CD8-positive, alpha-beta memory T cell (primary cell): ENCODE data around the gene VEGFC. TPM values are rescaled to one million over a fixed set of nuclear protein-coding genes. Genes with fewer than 3 reads are reported as not detected.

ENCODE experiments used
- CTCF ChIA-PET: fragments of 350-600 bp; sonication (Branson Sonifier 250); formaldehyde crosslinking; loops from one replicate; lab custom pipeline; 2021; ENCODE audit warnings: antibody characterized with exemption; lab: Charles Lee
- POLR2A ChIA-PET: fragments of 350-600 bp; sonication (Branson Sonifier 250); formaldehyde crosslinking; loops from one replicate; lab custom pipeline; 2021; ENCODE audit warnings: antibody characterized with exemption; lab: Charles Lee
- DNase-seq, 5 donors: peaks; one replicate each; pipeline versions ENCODE4 v3.0.0 to v3.0.0-alpha.2; 2020 to 2022; ENCODE audit warnings: mixed read lengths in 1 of 5
- H3K27ac ChIP-seq: one replicate; pipeline ENCODE4 v1.7.0; 2013; ENCODE audit warnings: low read depth, mild to moderate bottlenecking, low read length, moderate library complexity
- H3K27me3 ChIP-seq: 2 replicates; pipeline ENCODE4 v1.7.0; 2013; ENCODE audit warnings: low read length, mild to moderate bottlenecking; ENCODE audit not compliant: insufficient read depth, poor library complexity, severe bottlenecking
- H3K36me3 ChIP-seq: 2 replicates; pipeline ENCODE4 v1.7.0; 2013; ENCODE audit warnings: mild to moderate bottlenecking, low read length, moderate library complexity; ENCODE audit not compliant: insufficient read depth
- H3K4me1 ChIP-seq: 2 replicates; pipeline ENCODE4 v1.7.0; 2013; ENCODE audit warnings: mild to moderate bottlenecking, low read length, moderate library complexity; ENCODE audit not compliant: insufficient read depth
- H3K4me3 ChIP-seq: 2 replicates; pipeline ENCODE4 v1.7.0; 2013; ENCODE audit warnings: mild to moderate bottlenecking, low read length
- H3K9me3 ChIP-seq: 2 replicates; pipeline ENCODE4 v1.7.0; 2013; ENCODE audit warnings: mild to moderate bottlenecking, low read length
- H3K27ac Mint-ChIP-seq, 8 donors: one replicate each; pipeline ENCODE4 v1.8.0; 2020 to 2021; ENCODE audit warnings: mixed read lengths in 8 of 8, mild to moderate bottlenecking in 6 of 8, inconsistent platforms in 3 of 8, moderate library complexity in 3 of 8
- H3K27me3 Mint-ChIP-seq, 2 donors: one replicate each; pipeline ENCODE4 v1.8.0; 2020 to 2021; ENCODE audit warnings: mixed read lengths in 2 of 2, mild to moderate bottlenecking in 1 of 2, moderate library complexity in 1 of 2
- H3K36me3 Mint-ChIP-seq, 3 donors: one replicate each; pipeline ENCODE4 v1.8.0; 2020 to 2021; ENCODE audit warnings: mixed read lengths in 3 of 3, inconsistent platforms in 1 of 3, mild to moderate bottlenecking in 1 of 3
- H3K4me1 Mint-ChIP-seq, 3 donors: one replicate each; pipeline ENCODE4 v1.8.0; 2020 to 2021; ENCODE audit warnings: mixed read lengths in 3 of 3, inconsistent platforms in 1 of 3, mild to moderate bottlenecking in 1 of 3
- H3K4me3 Mint-ChIP-seq, 7 donors: one replicate each; pipeline ENCODE4 v1.8.0; 2020 to 2021; ENCODE audit warnings: mixed read lengths in 7 of 7, mild to moderate bottlenecking in 6 of 7, moderate library complexity in 4 of 7, inconsistent platforms in 2 of 7
- H3K9me3 Mint-ChIP-seq, 5 donors: one replicate each; pipeline ENCODE4 v1.8.0; 2020 to 2022; ENCODE audit warnings: mixed read lengths in 5 of 5, mild to moderate bottlenecking in 3 of 5, moderate library complexity in 2 of 5, inconsistent platforms in 1 of 5
- polyA plus RNA-seq: library from polyadenylated mRNA; unstranded; fragments of 300-500 nt; fragmentation: Illumina TruSeq; gene quantifications from one replicate; pipeline ENCODE4 v1.2.3, GENCODE V29; 2021
- total RNA-seq, 2 experiments: library from RNA; stranded (reverse); gene quantifications; one replicate each; pipeline ENCODE4 v1.2.3, GENCODE V29; 2021

The VEGFC gene
- total and polyA plus RNA-seq, 3 experiments from 2014 or later, result not detected

DNA sequence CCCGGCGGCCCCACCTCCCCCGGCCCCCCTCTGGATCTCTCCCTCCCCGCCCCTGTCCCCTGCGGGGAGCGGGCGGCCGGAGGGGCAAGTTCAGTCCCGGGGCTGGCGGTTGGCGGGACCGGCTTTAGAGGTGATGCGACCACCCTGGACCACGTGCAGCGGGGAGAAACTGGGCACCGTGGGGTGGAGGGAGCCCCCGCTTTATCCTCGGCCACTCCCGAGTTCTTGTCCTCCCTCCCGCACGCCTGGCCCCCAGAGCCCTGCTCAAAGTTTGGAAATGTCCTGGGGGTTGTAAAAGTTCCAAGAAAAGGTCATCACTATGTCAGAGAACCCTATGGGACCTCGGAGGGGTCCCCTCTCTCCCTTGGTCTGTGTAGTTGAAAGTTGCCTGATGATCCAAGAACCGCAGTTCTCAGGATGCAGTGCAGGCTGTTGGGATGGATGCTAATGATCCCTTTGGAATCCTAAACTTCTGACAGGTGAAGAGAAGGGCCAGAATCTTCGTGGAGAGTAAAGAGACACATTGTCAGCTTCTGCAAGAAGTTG lies 411 bp upstream of the VEGFC start:
- no peak overlapping the region for H3K4me3 ChIP-seq
- peaks cover 4 to 14% (median 5%) of the 10 kb centered on the region in 3 donors for H3K4me1 Mint-ChIP-seq

DNA sequence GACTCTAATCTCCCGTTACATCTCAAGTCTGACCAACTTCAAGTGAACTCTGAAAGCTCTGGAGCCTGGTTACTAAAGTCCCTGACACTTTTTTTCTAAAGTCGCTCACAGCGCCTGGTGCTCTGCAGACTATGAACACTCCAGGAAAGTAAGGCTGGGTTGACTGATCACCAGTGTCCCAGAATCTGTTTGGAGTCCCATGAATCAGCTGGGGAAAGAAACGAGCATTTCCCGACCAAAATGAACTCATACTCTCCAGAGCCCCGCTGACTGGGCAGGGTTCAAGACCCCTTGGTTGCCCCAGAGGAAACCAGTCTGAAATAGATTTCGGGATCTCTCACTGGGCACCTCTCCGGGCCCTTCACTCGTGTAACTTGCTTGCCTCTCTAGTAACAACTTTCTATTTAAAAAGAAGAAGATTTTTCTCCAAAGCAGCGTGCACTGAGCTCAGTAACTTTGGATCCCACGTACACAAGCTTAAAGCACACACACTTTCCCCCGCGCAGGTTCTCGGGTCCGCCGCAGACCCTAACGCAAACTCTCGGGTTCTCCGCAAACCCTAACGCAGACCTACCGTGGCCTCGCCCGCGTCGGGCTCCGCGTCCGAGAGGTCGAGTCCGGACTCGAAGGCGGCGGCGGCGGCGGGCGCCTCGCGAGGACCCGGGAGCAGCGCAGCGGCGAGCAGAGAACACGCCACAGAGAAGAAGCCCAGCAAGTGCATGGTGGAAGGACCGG lies 964 bp downstream of the VEGFC start:
- ChIA-PET POLR2A (no interaction called here), CTCF (no interaction called here)
- Histone ChIP-seq H3K27ac (no peak overlapping the region), H3K27me3 (peaks cover 5% of the 10 kb centered on the region), H3K36me3 (no peaks in the 10 kb centered on the region), H3K9me3 (no peaks in the 10 kb centered on the region), H3K4me1 (no peaks in the 10 kb centered on the region), H3K4me3 (no peak overlapping the region)
- peaks cover 23 to 42% of the 10 kb centered on the region in 2 donors for H3K27me3 Mint-ChIP-seq
- H3K4me1 Mint-ChIP-seq, result peaks cover 4 to 14% (median 5%) of the 10 kb centered on the region in 3 donors
- H3K27ac Mint-ChIP-seq, result no peak overlapping the region
- H3K36me3 Mint-ChIP-seq, result no peaks in the 10 kb centered on the region
- H3K4me3 Mint-ChIP-seq, result peak overlapping the region in 1 of 7 donors; percentile 15
- DNase-seq, result no peak
- peaks cover 0 to 21% (median 10%) of the 10 kb centered on the region in 5 donors for H3K9me3 Mint-ChIP-seq

More for the DNA sequence above, 411 bp upstream of the VEGFC start:
- Mint-ChIP-seq H3K4me3 (peak overlapping the region in 5 of 7 donors; percentile 2 to 69 (median 63)), H3K9me3 (peaks cover 2 to 21% (median 10%) of the 10 kb centered on the region in 5 donors), H3K27ac (peak overlapping the region in 1 of 8 donors; percentile 40), H3K36me3 (no peaks in the 10 kb centered on the region), H3K27me3 (peaks cover 23 to 42% of the 10 kb centered on the region in 2 donors)
- Histone ChIP-seq H3K9me3 (no peaks in the 10 kb centered on the region), H3K27ac (no peak overlapping the region), H3K27me3 (peaks cover 5% of the 10 kb centered on the region), H3K4me1 (no peaks in the 10 kb centered on the region), H3K36me3 (no peaks in the 10 kb centered on the region)
- POLR2A ChIA-PET, result no interaction called here
- CTCF ChIA-PET, result no interaction called here
- DNase-seq, result no peak

DNA sequence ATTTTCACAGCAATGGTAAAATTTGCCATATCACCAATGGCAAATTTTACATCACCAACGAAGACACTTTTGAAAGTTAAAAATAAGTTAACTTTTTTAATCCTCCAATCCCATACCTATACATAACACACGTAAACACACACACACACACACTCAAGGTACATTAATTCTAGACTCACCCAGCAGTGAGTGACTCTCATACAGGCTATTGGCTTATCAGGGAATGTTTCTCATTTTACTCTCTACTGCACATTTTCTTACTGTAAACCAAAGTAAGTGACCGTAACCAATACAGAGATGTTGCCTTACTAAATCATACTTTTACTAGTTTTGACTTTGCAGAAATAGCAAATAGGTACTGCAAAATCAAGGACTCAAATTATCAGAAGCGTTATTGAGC lies 2.3 kb downstream of the VEGFC start:
- no peaks in the 10 kb centered on the region for H3K4me1 ChIP-seq
- no peaks in the 10 kb centered on the region for H3K9me3 ChIP-seq
- Mint-ChIP-seq H3K36me3 (no peaks in the 10 kb centered on the region), H3K9me3 (peaks cover 0 to 19% (median 10%) of the 10 kb centered on the region in 5 donors), H3K27me3 (peaks cover 22 to 41% of the 10 kb centered on the region in 2 donors), H3K27ac (no peak overlapping the region), H3K4me3 (no peak overlapping the region), H3K4me1 (peaks cover 4 to 14% (median 5%) of the 10 kb centered on the region in 3 donors)
- CTCF ChIA-PET, result no interaction called here
- no peak overlapping the region for H3K4me3 ChIP-seq
- H3K36me3 ChIP-seq, result no peaks in the 10 kb centered on the region
- H3K27me3 ChIP-seq, result peaks cover 5% of the 10 kb centered on the region
- DNase-seq, result no peak
- H3K27ac ChIP-seq, result no peak overlapping the region
- POLR2A ChIA-PET, result no interaction called here

GRCh38 chr4:176789955-176790354 lies 2.8 kb downstream of the VEGFC start:
- ChIA-PET CTCF (no interaction called here), POLR2A (no interaction called here)
- no peaks in the 10 kb centered on the region for H3K36me3 Mint-ChIP-seq
- H3K27ac Mint-ChIP-seq, result no peak overlapping the region
- peaks cover 4 to 14% (median 5%) of the 10 kb centered on the region in 3 donors for H3K4me1 Mint-ChIP-seq
- Histone ChIP-seq H3K36me3 (no peaks in the 10 kb centered on the region), H3K9me3 (no peaks in the 10 kb centered on the region), H3K27me3 (peaks cover 5% of the 10 kb centered on the region), H3K4me3 (no peak overlapping the region), H3K27ac (no peak overlapping the region), H3K4me1 (no peaks in the 10 kb centered on the region)
- peaks cover 22 to 39% of the 10 kb centered on the region in 2 donors for H3K27me3 Mint-ChIP-seq
- no peak for DNase-seq
- H3K4me3 Mint-ChIP-seq, result no peak overlapping the region
- peaks cover 0 to 16% (median 10%) of the 10 kb centered on the region in 5 donors for H3K9me3 Mint-ChIP-seq

DNA sequence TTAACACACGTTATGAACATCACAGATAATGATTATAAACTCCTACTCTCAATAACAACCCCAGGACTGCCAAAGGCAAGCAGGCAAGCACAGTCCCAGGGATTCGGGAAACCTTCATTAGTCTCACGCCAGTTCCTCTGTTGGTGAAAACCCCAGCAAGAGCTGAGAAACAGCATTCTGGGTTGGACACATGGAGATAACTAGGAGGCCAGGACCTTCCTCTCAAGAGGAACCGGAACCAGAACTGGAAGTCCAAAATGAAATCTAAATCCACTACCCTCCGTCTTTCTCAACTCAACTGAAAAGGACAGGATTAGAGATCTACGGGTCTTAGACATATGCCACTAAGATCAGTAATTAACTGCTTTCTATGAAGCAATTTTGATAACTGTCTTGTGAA lies 3.8 kb downstream of the VEGFC start:
- Histone ChIP-seq H3K4me1 (no peaks in the 10 kb centered on the region), H3K27me3 (peaks cover 5% of the 10 kb centered on the region), H3K36me3 (no peaks in the 10 kb centered on the region), H3K9me3 (no peaks in the 10 kb centered on the region), H3K27ac (no peak overlapping the region), H3K4me3 (no peak overlapping the region)
- peaks cover 4 to 14% (median 5%) of the 10 kb centered on the region in 3 donors for H3K4me1 Mint-ChIP-seq
- H3K9me3 Mint-ChIP-seq, result peaks cover 0 to 13% (median 7%) of the 10 kb centered on the region in 5 donors
- ChIA-PET POLR2A (no interaction called here), CTCF (no interaction called here)
- H3K27me3 Mint-ChIP-seq, result peaks cover 17 to 32% of the 10 kb centered on the region in 2 donors
- H3K27ac Mint-ChIP-seq, result no peak overlapping the region
- no peaks in the 10 kb centered on the region for H3K36me3 Mint-ChIP-seq
- H3K4me3 Mint-ChIP-seq, result no peak overlapping the region
- no peak for DNase-seq

DNA sequence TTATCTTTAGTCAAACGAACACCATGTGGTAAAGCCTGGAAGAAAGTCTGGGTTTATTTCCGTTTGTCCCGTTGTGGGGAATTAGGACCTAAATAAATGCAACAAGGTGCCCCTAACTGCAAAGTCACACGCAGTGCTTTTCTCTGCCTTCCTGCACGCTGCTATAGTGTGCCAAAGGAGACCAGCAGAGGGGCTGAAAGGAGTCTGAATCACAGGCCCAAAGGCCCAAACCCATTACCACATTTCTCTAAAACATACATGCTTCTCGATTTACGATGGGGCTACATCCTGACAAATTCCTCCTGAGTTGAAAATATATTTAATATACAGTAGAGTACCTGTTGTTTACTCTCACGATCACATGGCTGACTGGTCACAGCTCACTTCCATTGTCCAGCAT lies 4.5 kb downstream of the VEGFC start:
- Histone ChIP-seq H3K27ac (no peak overlapping the region), H3K4me1 (no peaks in the 10 kb centered on the region), H3K27me3 (peaks cover 5% of the 10 kb centered on the region), H3K4me3 (no peak overlapping the region), H3K9me3 (no peaks in the 10 kb centered on the region), H3K36me3 (no peaks in the 10 kb centered on the region)
- peaks cover 0 to 8% (median 2%) of the 10 kb centered on the region in 5 donors for H3K9me3 Mint-ChIP-seq
- H3K36me3 Mint-ChIP-seq, result no peaks in the 10 kb centered on the region
- ChIA-PET POLR2A (no interaction called here), CTCF (no interaction called here)
- no peak overlapping the region for H3K27ac Mint-ChIP-seq
- DNase-seq, result no peak
- H3K4me1 Mint-ChIP-seq, result peaks cover 2 to 12% (median 4%) of the 10 kb centered on the region in 3 donors
- peaks cover 10 to 24% of the 10 kb centered on the region in 2 donors for H3K27me3 Mint-ChIP-seq
- H3K4me3 Mint-ChIP-seq, result no peak overlapping the region

DNA sequence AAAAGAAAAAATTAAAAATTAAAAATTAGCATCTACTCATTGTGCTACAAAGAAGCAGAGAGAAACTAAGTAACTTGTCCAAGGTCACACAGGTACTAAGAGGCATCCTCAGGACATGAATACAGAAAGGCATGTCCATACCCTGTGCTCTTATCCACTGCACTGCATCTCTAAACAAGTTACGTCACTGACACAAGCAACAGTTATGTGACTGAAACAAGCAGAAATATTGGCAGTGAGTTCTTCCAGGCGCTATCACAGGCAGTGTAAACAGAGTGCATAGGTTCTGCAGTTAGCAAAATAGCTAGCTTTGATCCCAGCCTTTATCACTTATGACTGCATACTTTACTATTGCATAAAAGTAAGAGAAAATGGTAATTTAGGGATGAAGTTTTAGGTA lies 7.9 kb downstream of the VEGFC start:
- no peaks in the 10 kb centered on the region for H3K4me1 ChIP-seq
- no peaks in the 10 kb centered on the region for H3K36me3 ChIP-seq
- no peaks in the 10 kb centered on the region for H3K9me3 ChIP-seq
- ChIA-PET CTCF (no interaction called here), POLR2A (no interaction called here)
- no peaks in the 10 kb centered on the region for H3K4me1 Mint-ChIP-seq
- no peak overlapping the region for H3K27ac Mint-ChIP-seq
- no peak overlapping the region for H3K27ac ChIP-seq
- no peaks in the 10 kb centered on the region for H3K27me3 ChIP-seq
- peaks cover 0 to under 1% of the 10 kb centered on the region in 2 donors for H3K27me3 Mint-ChIP-seq
- H3K36me3 Mint-ChIP-seq, result no peaks in the 10 kb centered on the region
- DNase-seq, result no peak
- H3K4me3 Mint-ChIP-seq, result no peak overlapping the region
- peaks cover 0 to 4% (median 0%) of the 10 kb centered on the region in 5 donors for H3K9me3 Mint-ChIP-seq
- no peak overlapping the region for H3K4me3 ChIP-seq

GRCh38 chr4:176782794-176783193 lies 9.9 kb downstream of the VEGFC start:
- Mint-ChIP-seq H3K4me1 (no peaks in the 10 kb centered on the region), H3K27me3 (no peaks in the 10 kb centered on the region)
- POLR2A ChIA-PET, result no interaction called here

More at GRCh38 chr4:176782794-176783193, 9.9 kb downstream of the VEGFC start:
- no peak overlapping the region for H3K27ac Mint-ChIP-seq
- CTCF ChIA-PET, result no interaction called here
- H3K4me1 ChIP-seq, result no peaks in the 10 kb centered on the region
- H3K4me3 Mint-ChIP-seq, result no peak overlapping the region
- DNase-seq, result no peak
- no peaks in the 10 kb centered on the region for H3K36me3 Mint-ChIP-seq
- no peaks in the 10 kb centered on the region for H3K9me3 ChIP-seq
- no peaks in the 10 kb centered on the region for H3K36me3 ChIP-seq
- no peak overlapping the region for H3K27ac ChIP-seq
- H3K27me3 ChIP-seq, result no peaks in the 10 kb centered on the region
- H3K4me3 ChIP-seq, result no peak overlapping the region
- peaks cover 0 to 4% (median 0%) of the 10 kb centered on the region in 5 donors for H3K9me3 Mint-ChIP-seq
